WTC11 (cell line): ENCODE data around the gene ELOVL7. TPM values are rescaled to one million over a fixed set of nuclear protein-coding genes. Genes with fewer than 3 reads are reported as not detected.
A peak's percentile ranks its signal among the peaks of the same experiment; 100 is the strongest.

ENCODE experiments used
- ATAC-seq: fragments of 200-7000 bp; cut with Tn5 transposase; 2 replicates; pipeline ENCODE4 v1.10.0; 2021; ENCODE audit warnings: mild to moderate bottlenecking, moderate library complexity
- CTCF ChIA-PET: fragments of 300-600 bp; sonication (Branson Sonifier 250); formaldehyde crosslinking; loops from one replicate; lab custom pipeline; 2021; ENCODE audit warnings: antibody characterized with exemption; lab: Charles Lee
- POLR2A ChIA-PET: fragments of 350-600 bp; sonication (Branson Sonifier 250); formaldehyde crosslinking; loops from one replicate; lab custom pipeline; 2021; ENCODE audit warnings: antibody characterized with exemption; lab: Charles Lee
- DNase-seq: peaks from one replicate; pipeline ENCODE4 v3.0.0; 2021; ENCODE audit warnings: low spot score
- H3K27ac Mint-ChIP-seq: 2 replicates; pipeline ENCODE4 v1.8.0; 2021; ENCODE audit warnings: mixed read lengths
- H3K27me3 Mint-ChIP-seq: 2 replicates; pipeline ENCODE4 v1.8.0; 2021; ENCODE audit warnings: low read depth, mild to moderate bottlenecking, moderate library complexity, mixed read lengths
- H3K36me3 Mint-ChIP-seq: 2 replicates; pipeline ENCODE4 v1.8.0; 2021; ENCODE audit warnings: mixed read lengths
- H3K4me1 Mint-ChIP-seq: 2 replicates; pipeline ENCODE4 v1.8.0; 2022; ENCODE audit warnings: mixed read lengths
- H3K4me3 Mint-ChIP-seq: 2 replicates; pipeline ENCODE4 v1.8.0; 2021; ENCODE audit warnings: mild to moderate bottlenecking, moderate library complexity, mixed read lengths
- H3K9me3 Mint-ChIP-seq: 2 replicates; pipeline ENCODE4 v1.8.0; 2021; ENCODE audit warnings: mixed read lengths
- CDX4 ChIP-seq: fragments of 250-450 bp; sonication (Bioruptor Pico); IDR thresholded peaks from 2 replicates; pipeline ENCODE4 v1.9.0; 2021; ENCODE audit warnings: moderate library complexity, mild to moderate bottlenecking, inconsistent platforms, borderline replicate concordance
- CREB1 ChIP-seq: sonication (generic); formaldehyde crosslinking; IDR thresholded peaks from 2 replicates; pipeline ENCODE4 v1.8.0; 2023; ENCODE audit warnings: mild to moderate bottlenecking, missing genetic modification reagents
- E2F4 ChIP-seq: sonication (generic); formaldehyde crosslinking; IDR thresholded peaks from 2 replicates; pipeline ENCODE4 v1.8.1; 2022; ENCODE audit warnings: low read depth, mild to moderate bottlenecking, moderate library complexity, missing genetic modification reagents, borderline replicate concordance
- FOXJ3 ChIP-seq: sonication (generic); formaldehyde crosslinking; IDR thresholded peaks from 2 replicates; pipeline ENCODE4 v1.9.0; 2021; ENCODE audit warnings: missing genetic modification reagents, mild to moderate bottlenecking, borderline replicate concordance
- GRHL2 ChIP-seq: fragments of 250-450 bp; sonication (Bioruptor Pico); IDR thresholded peaks from 2 replicates; pipeline ENCODE4 v1.8.0; 2022; ENCODE audit warnings: mild to moderate bottlenecking, moderate library complexity; ENCODE audit not compliant: insufficient replicate concordance, severe bottlenecking
- MLX ChIP-seq: sonication (generic); formaldehyde crosslinking; IDR thresholded peaks from 2 replicates; pipeline ENCODE4 v1.8.1; 2023; ENCODE audit warnings: mild to moderate bottlenecking, missing genetic modification reagents, moderate library complexity
- MXD4 ChIP-seq: fragments of 250-450 bp; sonication (Bioruptor Pico); IDR thresholded peaks from 2 replicates; pipeline ENCODE4 v1.8.0; 2021; ENCODE audit warnings: mild to moderate bottlenecking, moderate library complexity, borderline replicate concordance
- NR2C2 ChIP-seq: sonication (generic); formaldehyde crosslinking; IDR thresholded peaks from 2 replicates; pipeline ENCODE4 v1.8.0; 2022; ENCODE audit warnings: mild to moderate bottlenecking, missing genetic modification reagents
- PRDM15 ChIP-seq: sonication (generic); formaldehyde crosslinking; IDR thresholded peaks from 2 replicates; pipeline ENCODE4 v1.8.0; 2022; ENCODE audit warnings: missing genetic modification reagents
- SMAD4 ChIP-seq: sonication (generic); formaldehyde crosslinking; IDR thresholded peaks from 2 replicates; pipeline ENCODE4 v1.8.0; 2022; ENCODE audit warnings: mild to moderate bottlenecking, missing genetic modification reagents
- SOX15 ChIP-seq: fragments of 250-450 bp; sonication (Bioruptor Pico); IDR thresholded peaks from 2 replicates; pipeline ENCODE4 v1.9.0; 2021; ENCODE audit warnings: mild to moderate bottlenecking
- SP1 ChIP-seq: sonication (generic); formaldehyde crosslinking; conservative IDR thresholded peaks from 2 replicates; pipeline ENCODE4 v1.8.1; 2022; ENCODE audit warnings: missing genetic modification reagents
- TCF7 ChIP-seq: sonication (generic); formaldehyde crosslinking; IDR thresholded peaks from 2 replicates; pipeline ENCODE4 v1.8.0; 2022; ENCODE audit warnings: mild to moderate bottlenecking, low read depth, missing genetic modification reagents, moderate library complexity
- ZNF232 ChIP-seq: sonication (generic); formaldehyde crosslinking; IDR thresholded peaks from 2 replicates; pipeline ENCODE4 v1.8.0; 2022; ENCODE audit warnings: mild to moderate bottlenecking, missing genetic modification reagents
- ZNF263 ChIP-seq: sonication (generic); formaldehyde crosslinking; IDR thresholded peaks from 2 replicates; pipeline ENCODE4 v1.8.1; 2022; ENCODE audit warnings: low read depth, mild to moderate bottlenecking, moderate library complexity, missing genetic modification reagents
- ZNF396 ChIP-seq: fragments of 250-450 bp; sonication (Bioruptor Pico); IDR thresholded peaks from 2 replicates; pipeline ENCODE4 v1.8.0; 2021; ENCODE audit warnings: mild to moderate bottlenecking, moderate library complexity, borderline replicate concordance
- ZNF416 ChIP-seq: fragments of 250-450 bp; sonication (Bioruptor Pico); IDR thresholded peaks from 2 replicates; pipeline ENCODE4 v1.9.0; 2021; ENCODE audit warnings: mild to moderate bottlenecking, inconsistent platforms
- ZNF671 ChIP-seq: fragments of 250-450 bp; sonication (Bioruptor Pico); IDR thresholded peaks from 2 replicates; pipeline ENCODE4 v1.8.0; 2021; ENCODE audit warnings: mild to moderate bottlenecking
- ZSCAN18 ChIP-seq: fragments of 250-450 bp; sonication (Bioruptor Pico); IDR thresholded peaks from 2 replicates; pipeline ENCODE4 v2.1.2; 2022; ENCODE audit warnings: mild to moderate bottlenecking, moderate library complexity
- total RNA-seq: library from RNA; stranded (reverse); gene quantifications from 3 replicates; pipeline ENCODE4 v1.2.3, GENCODE V29; 2021

Gene ELOVL7
- total RNA-seq, 1 experiment from 2014 or later: 7.1 TPM

GRCh38 chr5:60788863-60789513, 55.1 kb downstream of the ELOVL7 start:
- H3K9me3 Mint-ChIP-seq: no peaks in the 10 kb centered on the region
- CTCF ChIA-PET: no interaction called here
- H3K4me3 Mint-ChIP-seq: no peak overlapping the region
- H3K4me1 Mint-ChIP-seq: no peaks in the 10 kb centered on the region
- TF ChIP-seq ZNF263 (no peak), PRDM15 (CRISPR knock-in tag) (no peak)
- TF ChIP-seq, all 79 proteins: peak for 0
- POLR2A ChIA-PET: no interaction called here
- Mint-ChIP-seq H3K27ac (no peak overlapping the region), H3K27me3 (no peaks in the 10 kb centered on the region), H3K36me3 (peaks cover 4% of the 10 kb centered on the region; the same call in 1 of the 2 replicates)
- ATAC-seq (no peak), DNase-seq (no peak)

GRCh38 chr5:60779466-60779865, 64.6 kb downstream of the ELOVL7 start:
- peak overlapping the region; percentile 90 for H3K27ac Mint-ChIP-seq
- TF ChIP-seq ZNF671 (CRISPR knock-in tag) (0 out of 2 replicates have a peak, but pooled peaks have one; percentile 26), ZNF396 (CRISPR knock-in tag) (no peak), E2F4 (CRISPR knock-in tag) (no peak)
- DNase-seq (peak; percentile 73), ATAC-seq (peak; percentile 90)
- peaks cover 15% of the 10 kb centered on the region for H3K9me3 Mint-ChIP-seq
- H3K36me3 Mint-ChIP-seq: peaks cover 14% of the 10 kb centered on the region
- no peaks in the 10 kb centered on the region for H3K27me3 Mint-ChIP-seq
- ChIA-PET POLR2A (no interaction called here), CTCF (no interaction called here)
- H3K4me1 Mint-ChIP-seq: peaks cover 16% of the 10 kb centered on the region
- H3K4me3 Mint-ChIP-seq: no peak overlapping the region

GRCh38 chr5:60776343-60776742, 67.7 kb downstream of the ELOVL7 start:
- H3K27me3 Mint-ChIP-seq: no peaks in the 10 kb centered on the region
- CTCF ChIA-PET: no interaction called here
- DNase-seq: no peak
- no peak for ATAC-seq
- peaks cover 24% of the 10 kb centered on the region for H3K4me1 Mint-ChIP-seq
- H3K36me3 Mint-ChIP-seq: peaks cover 14% of the 10 kb centered on the region
- no peak overlapping the region for H3K27ac Mint-ChIP-seq
- H3K4me3 Mint-ChIP-seq: no peak overlapping the region
- POLR2A ChIA-PET: no interaction called here
- H3K9me3 Mint-ChIP-seq: peaks cover 15% of the 10 kb centered on the region
- no peak for TF ChIP-seq SMAD4 (CRISPR knock-in tag)
- TF ChIP-seq ZSCAN18 (CRISPR knock-in tag): no peak
- no peak for TF ChIP-seq CREB1 (CRISPR knock-in tag)

- no peaks in the 10 kb centered on the region for H3K27me3 Mint-ChIP-seq
- POLR2A ChIA-PET: interaction anchor here (0.6 kb wide), 1 partner anchor 25 kb away, joined by 3 read pairs; no protein-coding TSS in a partner anchor
- ATAC-seq (no peak), DNase-seq (no peak)
- H3K4me3 Mint-ChIP-seq: no peak overlapping the region
- CTCF ChIA-PET: no interaction called here
- peaks cover 5% of the 10 kb centered on the region for H3K9me3 Mint-ChIP-seq
- H3K4me1 Mint-ChIP-seq: peaks cover 5% of the 10 kb centered on the region
- H3K27ac Mint-ChIP-seq: 0 out of 2 replicates have a peak overlapping the region, but pooled peaks have one; percentile 84
- peaks cover 6% of the 10 kb centered on the region for H3K36me3 Mint-ChIP-seq
- no peak for TF ChIP-seq ZNF232
- no peak for TF ChIP-seq CREB1 (CRISPR knock-in tag)
- TF ChIP-seq MLX (CRISPR knock-in tag): no peak
- TF ChIP-seq ZNF416 (CRISPR knock-in tag): no peak
- TF ChIP-seq SOX15 (CRISPR knock-in tag): no peak
- no peak for TF ChIP-seq GRHL2
- no peak for TF ChIP-seq NR2C2 (CRISPR knock-in tag)
- no peak for TF ChIP-seq TCF7 (CRISPR knock-in tag)
- no peak for TF ChIP-seq FOXJ3 (CRISPR knock-in tag)
- no peak for TF ChIP-seq SP1 (CRISPR knock-in tag)
- no peak for TF ChIP-seq MXD4 (CRISPR knock-in tag)
- TF ChIP-seq CDX4 (CRISPR knock-in tag): no peak
Measured at GRCh38 chr5:60765019-60765709, 78.9 kb downstream of the ELOVL7 start.
